DND-41 (cell line): ENCODE results near the gene ATF4.

ENCODE experiments used
- ATAC-seq: fragments of 200-7000 bp; cut with Tn5 transposase; 3 replicates; pipeline ENCODE4 v1.9.1; 2021; ENCODE audit warnings: low read depth; ENCODE audit not compliant: insufficient read depth
- DNase-seq: peaks from one replicate; pipeline ENCODE4 v3.0.0-alpha.2; 2020
- H2AFZ ChIP-seq: 2 replicates; pipeline ENCODE4 v1.6.0; 2012; ENCODE audit warnings: low read depth, low read length
- H3K27ac ChIP-seq: 2 replicates; pipeline ENCODE4 v1.5.1; 2012; ENCODE audit warnings: low read length, inconsistent platforms
- H3K27me3 ChIP-seq: fragments of 200-600 bp; sonication (generic); 2 replicates; pipeline ENCODE4 v1.6.0; 2012; ENCODE audit warnings: low read length, mild to moderate bottlenecking, inconsistent platforms; ENCODE audit not compliant: insufficient read depth, poor library complexity
- H3K36me3 ChIP-seq: 2 replicates; pipeline ENCODE4 v1.5.1; 2012; ENCODE audit warnings: low read length, inconsistent platforms; ENCODE audit not compliant: insufficient read depth
- H3K4me1 ChIP-seq: 2 replicates; pipeline ENCODE4 v1.5.1; 2012; ENCODE audit warnings: mild to moderate bottlenecking, low read length; ENCODE audit not compliant: insufficient read depth
- H3K4me2 ChIP-seq: 2 replicates; pipeline ENCODE4 v1.6.0; 2012; ENCODE audit warnings: mild to moderate bottlenecking, moderate library complexity, low read length, inconsistent platforms; ENCODE audit not compliant: insufficient read depth
- H3K4me3 ChIP-seq, 2 experiments: fragments of 200-600 bp in 1 of 2; shearing (Covaris generic) in 1 of 2; 2 replicates each; pipeline ENCODE4 v1.5.1; 2012 to 2016; ENCODE audit warnings: inconsistent platforms in 2 of 2, low read length in 2 of 2, mild to moderate bottlenecking in 2 of 2, low read depth in 1 of 2, moderate library complexity in 1 of 2
- H3K79me2 ChIP-seq: 2 replicates; pipeline ENCODE4 v1.6.0; 2012; ENCODE audit warnings: low read length, inconsistent platforms; ENCODE audit not compliant: insufficient read depth
- H3K9ac ChIP-seq: 2 replicates; pipeline ENCODE4 v1.6.0; 2012; ENCODE audit warnings: low read depth, mild to moderate bottlenecking, inconsistent platforms, low read length, moderate library complexity
- H3K9me3 ChIP-seq: 2 replicates; pipeline ENCODE4 v1.5.1; 2012; ENCODE audit warnings: low read length, moderate library complexity, mild to moderate bottlenecking, inconsistent platforms; ENCODE audit not compliant: insufficient read depth, severe bottlenecking
- H4K20me1 ChIP-seq: 2 replicates; pipeline ENCODE4 v1.6.0; 2012; ENCODE audit warnings: low read length; ENCODE audit not compliant: insufficient read depth
- EZH2 ChIP-seq: IDR thresholded peaks from 3 replicates; pipeline ENCODE4 v1.6.1; 2012; ENCODE audit warnings: borderline replicate concordance, low read depth, mild to moderate bottlenecking, moderate library complexity, low read length, inconsistent platforms; ENCODE audit not compliant: severe bottlenecking
- TF ChIP-seq, protein P1 (sequence below): IDR thresholded peaks from 2 replicates; pipeline ENCODE4 v1.5.1; 2012; ENCODE audit warnings: borderline replicate concordance, low read length, moderate library complexity, mild to moderate bottlenecking; ENCODE audit not compliant: poor library complexity, severe bottlenecking; ENCODE audit errors: extremely low read depth

Gene ATF4

DNA sequence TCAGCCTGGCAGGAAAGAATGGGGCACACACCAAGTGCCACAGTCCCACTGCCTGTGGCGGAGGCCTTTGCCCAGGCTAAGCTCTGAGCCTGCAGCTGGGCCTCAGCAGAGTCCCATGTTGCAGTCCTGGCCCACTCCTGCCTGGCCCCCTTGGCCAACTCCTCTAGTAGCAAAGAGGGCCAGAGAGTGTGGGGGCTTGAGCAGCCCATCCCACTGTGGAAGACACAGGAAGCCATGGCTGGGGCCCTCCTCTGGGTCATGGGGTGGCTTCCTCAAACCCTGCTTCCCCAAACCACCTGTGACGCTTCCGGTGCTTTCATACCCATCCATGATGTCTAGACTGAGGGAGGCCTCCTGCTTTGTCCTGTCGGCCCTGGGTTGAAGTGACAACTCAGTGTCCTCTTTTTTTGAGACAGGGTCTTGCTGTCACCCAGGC is 6.4 kb downstream of the ATF4 start:
- Histone ChIP-seq H3K27me3 (no peaks in the 10 kb centered on the region), H3K27ac (no peak overlapping the region), H3K36me3 (peaks cover 80% of the 10 kb centered on the region), H3K4me3 (no peak overlapping the region), H3K4me1 (peaks cover 63% of the 10 kb centered on the region), H3K79me2 (peaks cover 81% of the 10 kb centered on the region), H3K4me2 (no peak overlapping the region), H2AFZ (no peak overlapping the region), H4K20me1 (peaks cover 72% of the 10 kb centered on the region), H3K9ac (no peak overlapping the region), H3K9me3 (no peaks in the 10 kb centered on the region)
- no peak for TF ChIP-seq EZH2
- TF ChIP-seq, protein P1, sequence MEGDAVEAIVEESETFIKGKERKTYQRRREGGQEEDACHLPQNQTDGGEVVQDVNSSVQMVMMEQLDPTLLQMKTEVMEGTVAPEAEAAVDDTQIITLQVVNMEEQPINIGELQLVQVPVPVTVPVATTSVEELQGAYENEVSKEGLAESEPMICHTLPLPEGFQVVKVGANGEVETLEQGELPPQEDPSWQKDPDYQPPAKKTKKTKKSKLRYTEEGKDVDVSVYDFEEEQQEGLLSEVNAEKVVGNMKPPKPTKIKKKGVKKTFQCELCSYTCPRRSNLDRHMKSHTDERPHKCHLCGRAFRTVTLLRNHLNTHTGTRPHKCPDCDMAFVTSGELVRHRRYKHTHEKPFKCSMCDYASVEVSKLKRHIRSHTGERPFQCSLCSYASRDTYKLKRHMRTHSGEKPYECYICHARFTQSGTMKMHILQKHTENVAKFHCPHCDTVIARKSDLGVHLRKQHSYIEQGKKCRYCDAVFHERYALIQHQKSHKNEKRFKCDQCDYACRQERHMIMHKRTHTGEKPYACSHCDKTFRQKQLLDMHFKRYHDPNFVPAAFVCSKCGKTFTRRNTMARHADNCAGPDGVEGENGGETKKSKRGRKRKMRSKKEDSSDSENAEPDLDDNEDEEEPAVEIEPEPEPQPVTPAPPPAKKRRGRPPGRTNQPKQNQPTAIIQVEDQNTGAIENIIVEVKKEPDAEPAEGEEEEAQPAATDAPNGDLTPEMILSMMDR, result no peak
- ATAC-seq, result peak; percentile 4; the same call in 1 of the 3 replicates
- peak; percentile 40 for DNase-seq

DNA sequence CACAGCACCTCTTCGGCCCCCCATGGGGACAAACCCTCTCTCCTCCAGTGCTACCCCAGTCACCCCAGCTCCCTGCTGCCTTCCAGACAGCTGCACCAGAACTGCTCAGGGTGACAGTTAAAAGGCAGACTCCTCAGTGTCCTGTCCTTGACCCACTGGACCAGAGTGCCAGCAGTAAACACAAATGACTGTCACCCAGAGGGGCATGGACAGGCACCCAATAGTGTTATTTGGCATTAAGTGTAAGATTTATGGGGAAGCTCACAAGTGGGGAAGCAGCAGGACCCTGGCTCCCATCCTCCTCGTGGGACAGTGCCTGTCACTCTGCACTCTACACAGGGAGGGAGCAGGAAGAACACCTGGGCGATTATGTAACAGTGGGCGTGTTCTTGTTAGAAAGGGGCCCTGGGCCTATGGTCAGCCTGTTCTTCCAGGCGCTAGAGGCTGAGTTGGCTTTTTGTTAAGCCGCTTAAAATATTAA is 7.2 kb downstream of the ATF4 start:
- H3K79me2 ChIP-seq, result peaks cover 81% of the 10 kb centered on the region
- H3K9ac ChIP-seq, result no peak overlapping the region
- no peak for TF ChIP-seq EZH2
- TF ChIP-seq, protein P1, result no peak
- peaks cover 68% of the 10 kb centered on the region for H4K20me1 ChIP-seq
- peaks cover 72% of the 10 kb centered on the region for H3K36me3 ChIP-seq
- no peaks in the 10 kb centered on the region for H3K27me3 ChIP-seq
- no peak for DNase-seq
- H3K4me1 ChIP-seq, result peaks cover 60% of the 10 kb centered on the region
- H2AFZ ChIP-seq, result no peak overlapping the region
- ATAC-seq, result no peak
- no peak overlapping the region for H3K4me2 ChIP-seq
- H3K27ac ChIP-seq, result no peak overlapping the region
- no peak overlapping the region for H3K4me3 ChIP-seq
- H3K9me3 ChIP-seq, result no peaks in the 10 kb centered on the region

DNA sequence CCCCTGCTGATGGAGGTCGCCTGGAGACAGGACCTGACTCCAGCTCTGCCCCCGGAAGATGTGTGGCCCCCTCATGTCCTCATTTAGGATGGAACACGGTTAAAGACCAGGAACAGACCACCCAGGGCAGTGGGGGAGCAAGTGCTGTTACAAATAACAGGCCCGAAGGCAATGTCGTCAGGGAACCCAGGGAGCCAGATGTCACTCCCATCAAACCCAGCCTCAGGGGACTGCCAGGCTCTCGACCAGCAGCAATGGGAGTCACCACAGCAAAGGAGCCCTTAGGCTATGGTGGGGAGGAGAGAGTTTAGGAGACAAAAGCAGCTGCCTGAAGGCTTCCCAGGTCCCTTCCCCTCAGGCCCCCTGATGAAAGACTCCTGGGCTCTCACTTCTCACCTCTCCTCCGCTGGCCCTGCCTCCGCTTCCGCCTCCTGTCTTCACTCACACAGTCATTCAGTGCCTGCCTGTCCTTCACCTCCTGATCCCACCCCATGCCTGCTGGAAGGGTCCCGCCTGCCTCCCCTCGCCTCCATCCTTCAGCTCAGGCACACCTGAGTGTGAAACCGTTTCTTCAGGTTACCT is 7.8 kb downstream of the ATF4 start:
- peaks cover 56% of the 10 kb centered on the region for H3K4me1 ChIP-seq
- peak overlapping the region; percentile 49 for H3K9ac ChIP-seq
- peaks cover 75% of the 10 kb centered on the region for H3K79me2 ChIP-seq

More for the DNA sequence above, 7.8 kb downstream of the ATF4 start:
- DNase-seq (no peak), ATAC-seq (no peak)
- H4K20me1 ChIP-seq, result peaks cover 61% of the 10 kb centered on the region
- no peaks in the 10 kb centered on the region for H3K9me3 ChIP-seq
- H3K4me2 ChIP-seq, result peak overlapping the region; percentile 86
- peaks cover 66% of the 10 kb centered on the region for H3K36me3 ChIP-seq
- H3K27me3 ChIP-seq, result no peaks in the 10 kb centered on the region
- TF ChIP-seq, protein P1, result no peak
- TF ChIP-seq EZH2, result no peak
- no peak overlapping the region; a peak in 1 of 4 replicates for H3K4me3 ChIP-seq
- peak overlapping the region; percentile 77 for H3K27ac ChIP-seq
- no peak overlapping the region for H2AFZ ChIP-seq
